ENCODE data around the gene WFIKKN1.

WFIKKN1 gene

GRCh38 chr16:637081-638018, 6.6 kb downstream of the WFIKKN1 start:
- peak; percentile 83 for DNase-seq (ENCODE audit: low read depth)

- DNase-seq (ENCODE audit: low read depth) = no peak
These were observed 7.3 kb downstream of the WFIKKN1 start for GRCh38 chr16:638034-638543.

- no peak for DNase-seq (ENCODE audit: low read depth)
These were observed 8.1 kb downstream of the WFIKKN1 start for GRCh38 chr16:638836-639235.

- DNase-seq (ENCODE audit: low read depth) = no peak
These were observed 9.8 kb downstream of the WFIKKN1 start for GRCh38 chr16:640614-641013.

GRCh38 chr16:641326-642188, 10.8 kb downstream of the WFIKKN1 start, which contains the start of gene MCRIP2:
MCRIP2 (plus strand) TSS chr16:641828; CDS start chr16:641992, 164 bp downstream.
- DNase-seq (ENCODE audit: low read depth) = peak; percentile 48

- no peak for DNase-seq (ENCODE audit: low read depth)
These were observed 11.6 kb downstream of the WFIKKN1 start for GRCh38 chr16:642189-643049.

- no peak for DNase-seq (ENCODE audit: low read depth)
These were observed 12.2 kb downstream of the WFIKKN1 start for GRCh38 chr16:643050-643368.

GRCh38 chr16:644556-644955, 13.8 kb downstream of the WFIKKN1 start:
- no peak for DNase-seq (ENCODE audit: low read depth)

GRCh38 chr16:645852-646678, 15.3 kb downstream of the WFIKKN1 start:
- no peak for DNase-seq (ENCODE audit: low read depth)

GRCh38 chr16:646679-647172, 15.9 kb downstream of the WFIKKN1 start:
- no peak for DNase-seq (ENCODE audit: low read depth)

- no peak for DNase-seq (ENCODE audit: low read depth)
These were observed 16.6 kb downstream of the WFIKKN1 start for GRCh38 chr16:647173-647902.

GRCh38 chr16:648071-648780, 17.4 kb downstream of the WFIKKN1 start:
- DNase-seq (ENCODE audit: low read depth) = no peak

GRCh38 chr16:648781-649589, 18.2 kb downstream of the WFIKKN1 start, which contains the start of gene WDR90:
WDR90 (plus strand) TSS chr16:649365; CDS start chr16:649417, 52 bp downstream.
- peak; percentile 91 for DNase-seq (ENCODE audit: low read depth)

GRCh38 chr16:649631-650030, 18.8 kb downstream of the WFIKKN1 start:
- no peak for DNase-seq (ENCODE audit: low read depth)

- DNase-seq (ENCODE audit: low read depth) = no peak
These were observed 21.1 kb downstream of the WFIKKN1 start for GRCh38 chr16:651844-652243.

GRCh38 chr16:652454-653305, 21.9 kb downstream of the WFIKKN1 start:
- no peak for DNase-seq (ENCODE audit: low read depth)

GRCh38 chr16:654034-654433, 23.2 kb downstream of the WFIKKN1 start:
- DNase-seq (ENCODE audit: low read depth) = no peak
